Activated CD4-positive, alpha-beta memory T cell treated with anti-CD3 and anti-CD28 coated beads, Interleukin-2, amount 10 ng/mL, durations not matched to agents 7 days and 5 days (primary cell): ENCODE data around the gene SPATS2. TPM values are rescaled to one million over a fixed set of nuclear protein-coding genes. Genes with fewer than 3 reads are reported as not detected.
A peak's percentile ranks its signal among the peaks of the same experiment; 100 is the strongest.

Experiments used
- CTCF ChIA-PET: fragments of 350-600 bp; sonication (Branson Sonifier 250); formaldehyde crosslinking; loops from one replicate; lab custom pipeline; 2021; ENCODE audit warnings: antibody characterized with exemption, inconsistent platforms; lab: Charles Lee
- POLR2A ChIA-PET: fragments of 350-600 bp; sonication (Branson Sonifier 250); formaldehyde crosslinking; loops from one replicate; lab custom pipeline; 2021; ENCODE audit warnings: antibody characterized with exemption; lab: Charles Lee
- DNase-seq: peaks from one replicate; pipeline ENCODE4 v3.0.0-alpha.2; 2020
- H3K27ac Mint-ChIP-seq: one replicate; pipeline ENCODE4 v1.8.0; 2021; ENCODE audit warnings: mild to moderate bottlenecking, mixed read lengths
- H3K27me3 Mint-ChIP-seq: one replicate; pipeline ENCODE4 v1.8.0; 2021; ENCODE audit warnings: mixed read lengths
- H3K36me3 Mint-ChIP-seq: one replicate; pipeline ENCODE4 v1.8.0; 2021; ENCODE audit warnings: low read depth, mixed read lengths
- H3K4me1 Mint-ChIP-seq: one replicate; pipeline ENCODE4 v1.8.0; 2021; ENCODE audit warnings: mixed read lengths
- H3K4me3 Mint-ChIP-seq: one replicate; pipeline ENCODE4 v1.8.0; 2021; ENCODE audit warnings: mild to moderate bottlenecking, mixed read lengths
- H3K9me3 Mint-ChIP-seq: one replicate; pipeline ENCODE4 v1.8.0; 2021; ENCODE audit warnings: mixed read lengths
- total RNA-seq, 2 experiments: library from RNA; stranded (reverse); gene quantifications; one replicate each; pipeline ENCODE4 v1.2.3, GENCODE V29; 2021

SPATS2 gene
- total RNA-seq, 2 experiments from 2014 or later: 12.3 to 15.6 TPM

DNA sequence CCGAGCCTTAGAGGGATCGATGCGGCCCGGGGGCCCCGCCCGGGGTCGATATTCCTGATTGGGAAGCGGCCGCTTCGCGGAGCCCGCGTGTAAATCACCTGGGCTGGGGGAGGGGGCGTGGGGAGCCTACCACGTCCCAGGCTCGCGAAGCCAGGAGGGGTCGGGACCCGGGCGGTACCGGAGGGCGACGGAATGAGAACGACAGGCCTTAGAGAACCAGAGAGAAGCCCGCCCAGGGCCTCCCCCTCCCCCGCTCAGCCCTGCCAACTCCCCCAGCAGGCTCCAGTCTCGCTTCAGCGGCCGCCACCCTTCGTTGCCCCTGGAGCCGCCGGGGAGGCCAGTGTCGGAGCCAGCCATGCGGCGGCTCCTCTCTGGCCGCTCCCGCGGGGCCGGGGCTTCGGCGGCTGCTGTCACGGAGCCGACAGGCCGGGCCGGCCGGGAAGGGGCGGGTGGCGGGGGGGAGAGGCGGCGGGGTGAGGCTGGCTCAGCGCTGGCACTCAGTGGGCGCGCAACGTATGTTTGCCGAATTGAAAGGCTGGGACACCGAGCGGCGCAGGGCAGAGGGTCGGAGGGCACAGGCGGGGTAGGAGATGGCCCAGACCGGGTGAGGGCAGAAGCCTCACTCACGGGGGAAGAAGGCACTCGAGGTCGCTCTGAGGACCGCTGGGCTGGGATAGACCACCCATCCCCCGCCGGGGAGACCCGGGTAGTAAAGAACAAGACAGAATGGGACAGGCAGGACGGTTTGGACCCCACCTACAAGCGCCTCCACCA, 22.0 kb upstream of the SPATS2 start:
- H3K27me3 Mint-ChIP-seq: peaks cover 80% of the 10 kb centered on the region
- peak overlapping the region; percentile 24 for H3K4me3 Mint-ChIP-seq
- no peaks in the 10 kb centered on the region for H3K9me3 Mint-ChIP-seq
- ChIA-PET CTCF (interaction anchor here (3.3 to 9.4 kb wide), 3 partner anchors 12 to 54 kb away, joined by 27 to 161 read pairs (median 65); partner anchors contain the start of genes PRPH and SPATS2), POLR2A (interaction anchor here (0.7 kb wide), 1 partner anchor 10 kb away, joined by 3 read pairs; no protein-coding TSS in a partner anchor)
- H3K4me1 Mint-ChIP-seq: peaks cover 37% of the 10 kb centered on the region
- DNase-seq: no peak
- H3K27ac Mint-ChIP-seq: no peak overlapping the region
- no peaks in the 10 kb centered on the region for H3K36me3 Mint-ChIP-seq

DNA sequence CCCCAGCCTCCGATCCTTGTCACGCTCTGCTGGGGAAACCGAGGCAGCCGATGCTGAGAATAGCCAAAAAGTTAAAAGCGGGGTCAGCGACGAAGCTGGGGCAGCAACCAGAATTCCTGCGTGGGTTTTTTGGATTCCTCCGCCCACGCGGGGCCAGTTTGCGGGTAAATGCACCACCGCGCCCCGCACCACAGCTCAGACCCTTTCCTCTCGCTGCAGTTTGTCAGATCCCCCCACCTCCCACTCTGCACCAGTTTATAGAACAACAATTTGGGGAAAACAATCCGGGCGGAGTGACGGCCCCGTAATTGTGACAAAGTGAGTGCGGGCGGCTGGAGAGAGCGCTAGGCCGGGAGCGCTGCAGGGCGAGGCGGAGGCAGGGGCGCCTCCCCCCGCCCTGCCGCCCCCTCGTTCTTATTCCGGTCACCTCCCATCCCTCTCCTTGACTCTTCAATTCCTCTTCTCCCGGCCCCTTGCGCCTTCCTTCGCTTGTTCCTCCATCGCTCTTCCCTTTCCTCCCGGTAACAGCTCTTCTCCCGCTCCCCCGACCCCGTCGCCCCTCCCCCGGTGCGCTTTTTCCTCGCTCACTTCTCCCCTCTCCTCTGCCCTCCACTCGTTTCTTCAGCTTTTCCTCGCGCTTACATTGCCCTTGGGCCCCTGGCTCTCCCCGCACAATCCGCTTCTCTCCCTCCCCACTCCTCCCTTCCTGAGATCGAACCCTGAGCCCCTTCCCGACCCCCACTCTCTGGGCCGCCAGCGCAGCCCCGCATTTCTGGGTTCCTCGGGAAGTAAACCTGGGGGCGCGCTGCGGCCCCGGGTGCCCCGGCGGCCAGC, 21.2 kb upstream of the SPATS2 start:
- no peaks in the 10 kb centered on the region for H3K36me3 Mint-ChIP-seq
- POLR2A ChIA-PET: interaction anchor here (0.7 to 2.0 kb wide), 5 partner anchors 11 to 57 kb away, joined by 3 to 12 read pairs (median 7); partner anchors contain the start of genes PRPH and SPATS2
- CTCF ChIA-PET: interaction anchor here (0.6 to 9.4 kb wide), 15 partner anchors 9 to 291 kb away, joined by 3 to 161 read pairs (median 9); partner anchors contain the start of genes C1QL4, PRPH, SPATS2 and TROAP
- H3K27ac Mint-ChIP-seq: no peak overlapping the region
- no peak for DNase-seq
- H3K27me3 Mint-ChIP-seq: peaks cover 76% of the 10 kb centered on the region
- peaks cover 37% of the 10 kb centered on the region for H3K4me1 Mint-ChIP-seq
- H3K4me3 Mint-ChIP-seq: no peak overlapping the region
- no peaks in the 10 kb centered on the region for H3K9me3 Mint-ChIP-seq

DNA sequence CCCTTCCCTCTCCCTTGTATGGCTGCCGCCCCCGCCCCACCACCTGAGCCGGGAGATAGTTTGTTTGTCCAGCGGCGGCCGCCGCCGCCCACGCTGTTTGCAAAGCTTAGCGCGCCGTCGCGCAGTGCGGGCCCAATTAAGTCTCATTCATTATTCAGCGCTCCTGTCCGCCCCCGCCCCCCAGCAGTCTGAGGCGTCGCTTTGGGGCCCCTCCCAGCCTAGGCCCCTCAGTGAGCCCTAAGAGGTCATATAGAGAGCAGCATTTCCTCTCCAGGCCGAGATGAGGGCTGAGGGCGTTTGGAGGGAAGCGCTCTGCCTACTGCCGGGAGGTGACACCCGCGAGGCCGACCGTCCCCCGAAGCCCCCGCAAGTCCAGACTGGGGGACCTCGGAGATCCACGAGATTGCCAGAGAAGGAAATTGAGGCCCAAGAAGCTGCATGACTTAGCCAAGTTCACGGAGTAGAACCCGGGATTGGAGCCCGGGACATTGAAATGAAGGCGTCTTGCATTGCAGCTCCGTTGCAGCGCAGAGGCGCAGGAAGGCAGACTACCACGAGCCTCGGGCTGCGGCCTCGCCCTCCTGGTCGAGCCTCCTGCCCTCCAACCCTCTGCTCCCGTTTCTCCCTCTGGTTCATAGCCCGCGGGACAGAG, 20.5 kb upstream of the SPATS2 start, which contains the start of gene DNAJC22:
Gene DNAJC22 (plus strand): TSS at position 230 of the 652 bp plus-strand sequence. CDS start 1,985 bp downstream, outside the sequence.
- POLR2A ChIA-PET: interaction anchor here (1.3 to 2.0 kb wide), 5 partner anchors 11 to 57 kb away, joined by 4 to 12 read pairs (median 7); partner anchors contain the start of genes PRPH and SPATS2
- peak; percentile 34 for DNase-seq
- peaks cover 74% of the 10 kb centered on the region for H3K27me3 Mint-ChIP-seq
- CTCF ChIA-PET: interaction anchor here (0.6 to 9.4 kb wide), 31 partner anchors 7 to 290 kb away, joined by 3 to 161 read pairs (median 6); partner anchors contain the start of genes C1QL4, PRPF40B, PRPH and SPATS2
- no peak within 1 kb of the TSS for H3K27ac Mint-ChIP-seq
- no peaks in the 10 kb centered on the region for H3K36me3 Mint-ChIP-seq
- peak within 1 kb of the TSS; percentile 57 for H3K4me3 Mint-ChIP-seq
- no peaks in the 10 kb centered on the region for H3K9me3 Mint-ChIP-seq
- H3K4me1 Mint-ChIP-seq: peaks cover 37% of the 10 kb centered on the region

DNA sequence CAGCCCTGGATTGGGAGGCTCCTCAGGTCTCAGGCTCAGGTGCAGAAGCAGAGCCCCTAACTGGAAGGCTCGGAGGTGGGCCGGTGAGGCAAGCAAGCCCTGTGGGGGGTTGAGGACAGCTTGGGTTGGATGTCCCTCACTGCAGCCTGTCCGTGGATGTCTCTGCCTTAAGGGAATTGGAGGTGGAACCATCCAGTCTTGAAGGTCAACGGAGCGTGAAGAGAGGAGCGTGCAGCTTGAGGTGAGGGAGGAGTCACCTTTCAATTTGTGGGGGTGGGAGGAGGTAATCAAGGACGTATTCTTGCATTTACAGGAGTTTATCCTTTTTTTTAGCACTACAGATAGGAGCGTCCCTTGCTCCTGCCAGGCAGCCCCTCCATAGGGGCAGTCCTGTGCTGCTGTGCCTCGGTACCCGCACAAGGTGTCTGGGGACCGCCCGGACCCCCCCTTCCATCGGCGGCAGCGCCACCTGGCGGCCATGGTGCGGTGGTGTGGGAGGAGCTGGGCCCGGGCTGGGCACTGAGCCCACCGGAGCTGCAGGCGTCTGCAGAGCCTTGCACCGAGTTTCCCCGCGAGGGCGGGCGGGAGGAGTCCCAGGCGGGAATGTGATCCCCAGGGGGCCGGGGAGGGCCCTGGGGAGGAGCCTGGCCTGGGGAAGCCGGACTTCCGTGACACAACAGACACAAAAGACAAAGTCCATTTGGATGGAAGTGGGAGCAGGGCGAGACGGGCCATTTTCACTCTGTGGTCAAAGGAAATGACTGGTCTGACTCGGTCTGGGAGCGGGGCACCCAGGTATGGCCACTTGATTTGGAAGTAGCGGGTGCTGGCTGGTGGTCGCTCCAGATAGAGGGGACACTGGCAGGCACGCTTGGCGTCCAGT, 19.7 kb upstream of the SPATS2 start:
- H3K4me1 Mint-ChIP-seq: peaks cover 34% of the 10 kb centered on the region
- POLR2A ChIA-PET: interaction anchor here (0.6 to 2.0 kb wide), 6 partner anchors 12 to 58 kb away, joined by 3 to 12 read pairs (median 6); partner anchors contain the start of genes PRPH and SPATS2

DNA sequence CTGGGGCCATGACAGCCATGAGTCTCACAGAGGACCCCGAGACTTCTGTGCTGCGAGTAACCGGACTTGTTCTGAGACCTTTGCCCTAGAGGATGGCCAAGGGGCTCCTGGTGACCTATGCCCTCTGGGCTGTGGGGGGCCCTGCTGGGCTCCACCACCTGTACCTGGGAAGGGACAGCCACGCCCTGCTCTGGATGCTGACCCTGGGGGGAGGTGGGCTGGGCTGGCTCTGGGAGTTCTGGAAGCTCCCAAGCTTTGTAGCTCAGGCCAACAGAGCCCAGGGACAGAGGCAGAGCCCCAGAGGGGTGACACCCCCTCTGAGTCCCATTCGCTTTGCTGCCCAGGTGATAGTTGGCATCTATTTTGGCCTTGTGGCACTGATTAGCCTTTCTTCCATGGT, 18.5 kb upstream of the SPATS2 start:
- Mint-ChIP-seq H3K27me3 (peaks cover 68% of the 10 kb centered on the region), H3K36me3 (no peaks in the 10 kb centered on the region), H3K4me3 (no peak overlapping the region), H3K4me1 (peaks cover 22% of the 10 kb centered on the region), H3K27ac (no peak overlapping the region), H3K9me3 (no peaks in the 10 kb centered on the region)
- no peak for DNase-seq
- POLR2A ChIA-PET: interaction anchor here (0.6 to 2.0 kb wide), 3 partner anchors 18 to 162 kb away, joined by 3 to 4 read pairs (median 3); partner anchors contain the start of gene SPATS2
- CTCF ChIA-PET: interaction anchor here (0.5 to 9.4 kb wide), 8 partner anchors 9 to 262 kb away, joined by 3 to 161 read pairs (median 10); partner anchors contain the start of gene PRPH

More for the DNA sequence above, 19.7 kb upstream of the SPATS2 start:
- CTCF ChIA-PET: interaction anchor here (0.6 to 9.4 kb wide), 36 partner anchors 8 to 276 kb away, joined by 3 to 161 read pairs (median 6); partner anchors contain the start of genes C1QL4, PRPF40B, PRPH and SPATS2
- Mint-ChIP-seq H3K9me3 (no peaks in the 10 kb centered on the region), H3K36me3 (no peaks in the 10 kb centered on the region), H3K27ac (no peak overlapping the region), H3K4me3 (peak overlapping the region; percentile 57), H3K27me3 (peaks cover 71% of the 10 kb centered on the region)
- DNase-seq: peak; percentile 80

DNA sequence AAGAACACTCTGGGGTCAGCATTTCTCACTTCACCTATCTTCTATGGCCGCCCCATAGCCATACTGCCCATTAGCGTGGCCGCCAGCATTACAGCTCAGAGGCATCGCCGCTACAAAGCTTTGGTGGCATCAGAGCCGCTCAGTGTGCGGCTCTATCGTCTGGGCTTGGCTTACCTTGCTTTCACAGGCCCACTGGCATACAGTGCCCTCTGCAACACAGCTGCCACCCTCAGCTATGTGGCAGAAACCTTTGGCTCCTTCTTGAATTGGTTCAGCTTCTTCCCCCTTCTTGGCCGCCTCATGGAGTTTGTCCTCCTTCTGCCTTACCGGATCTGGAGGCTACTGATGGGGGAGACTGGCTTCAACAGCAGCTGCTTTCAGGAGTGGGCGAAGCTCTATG, 18.0 kb upstream of the SPATS2 start:
- Mint-ChIP-seq H3K27me3 (peaks cover 63% of the 10 kb centered on the region), H3K4me1 (peaks cover 22% of the 10 kb centered on the region), H3K36me3 (no peaks in the 10 kb centered on the region), H3K27ac (no peak overlapping the region), H3K9me3 (no peaks in the 10 kb centered on the region), H3K4me3 (no peak overlapping the region)
- POLR2A ChIA-PET: interaction anchor here (0.6 to 2.0 kb wide), 3 partner anchors 17 to 161 kb away, joined by 3 to 4 read pairs (median 3); partner anchors contain the start of gene SPATS2
- CTCF ChIA-PET: interaction anchor here (0.5 to 9.4 kb wide), 6 partner anchors 8 to 262 kb away, joined by 3 to 161 read pairs (median 16); partner anchors contain the start of gene PRPH
- no peak for DNase-seq

DNA sequence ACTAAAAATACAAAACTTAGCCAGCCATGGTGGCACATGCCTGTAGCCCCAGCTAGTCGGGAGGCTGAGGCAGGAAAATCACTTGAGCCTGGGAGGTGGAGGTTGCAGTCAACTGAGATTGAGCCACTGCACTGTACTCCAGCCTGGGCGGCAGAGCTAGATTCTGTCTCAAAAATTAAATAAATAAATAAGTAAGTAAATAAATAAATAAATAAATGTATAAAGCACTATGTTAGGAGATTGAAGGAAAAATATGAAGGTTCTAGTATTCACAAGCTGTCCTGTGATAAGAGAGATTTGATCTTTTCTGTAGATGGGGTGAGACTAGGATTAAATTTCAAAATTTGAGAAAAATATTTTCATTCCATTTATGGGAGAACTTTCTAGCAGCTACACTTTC, 14.9 kb upstream of the SPATS2 start:
- ChIA-PET POLR2A (interaction anchor here (1.0 to 1.4 kb wide), 3 partner anchors 12 to 88 kb away, joined by 3 to 8 read pairs (median 6); partner anchors contain the start of genes SPATS2 and TUBA1C), CTCF (interaction anchor here (0.6 to 9.4 kb wide), 7 partner anchors 10 to 162 kb away, joined by 5 to 161 read pairs (median 10); partner anchors contain the start of genes PRPH and SPATS2)
- Mint-ChIP-seq H3K4me1 (peaks cover 4% of the 10 kb centered on the region), H3K27ac (no peak overlapping the region), H3K4me3 (no peak overlapping the region), H3K27me3 (peaks cover 54% of the 10 kb centered on the region), H3K9me3 (no peaks in the 10 kb centered on the region), H3K36me3 (no peaks in the 10 kb centered on the region)
- no peak for DNase-seq

DNA sequence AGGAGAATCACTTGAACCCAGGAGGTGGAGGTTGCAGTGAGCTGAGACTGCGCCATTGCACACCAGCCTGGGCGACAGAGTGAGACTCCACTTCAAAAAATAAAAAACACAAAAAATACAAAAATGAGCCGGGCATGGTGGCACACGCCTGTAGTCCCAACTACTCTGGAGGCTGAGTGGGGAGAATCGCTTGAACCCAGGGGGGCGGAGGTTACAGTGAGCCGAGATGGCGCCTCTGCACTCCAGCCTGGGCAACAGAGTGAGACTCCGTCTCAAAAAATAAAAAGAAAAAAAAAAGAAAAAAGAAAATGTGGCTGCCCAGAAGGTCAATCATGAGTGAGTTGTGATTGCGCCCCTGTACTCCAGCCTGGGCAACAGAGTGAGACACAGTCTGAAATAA, 11.3 kb upstream of the SPATS2 start:
- Mint-ChIP-seq H3K4me1 (peaks cover 3% of the 10 kb centered on the region), H3K4me3 (no peak overlapping the region), H3K9me3 (no peaks in the 10 kb centered on the region), H3K27me3 (peaks cover 45% of the 10 kb centered on the region), H3K36me3 (no peaks in the 10 kb centered on the region), H3K27ac (no peak overlapping the region)
- ChIA-PET POLR2A (no interaction called here), CTCF (interaction anchor here (1.2 to 4.5 kb wide), 5 partner anchors 8 to 163 kb away, joined by 3 to 237 read pairs (median 65); partner anchors contain the start of genes DNAJC22 and SPATS2)
- no peak for DNase-seq

DNA sequence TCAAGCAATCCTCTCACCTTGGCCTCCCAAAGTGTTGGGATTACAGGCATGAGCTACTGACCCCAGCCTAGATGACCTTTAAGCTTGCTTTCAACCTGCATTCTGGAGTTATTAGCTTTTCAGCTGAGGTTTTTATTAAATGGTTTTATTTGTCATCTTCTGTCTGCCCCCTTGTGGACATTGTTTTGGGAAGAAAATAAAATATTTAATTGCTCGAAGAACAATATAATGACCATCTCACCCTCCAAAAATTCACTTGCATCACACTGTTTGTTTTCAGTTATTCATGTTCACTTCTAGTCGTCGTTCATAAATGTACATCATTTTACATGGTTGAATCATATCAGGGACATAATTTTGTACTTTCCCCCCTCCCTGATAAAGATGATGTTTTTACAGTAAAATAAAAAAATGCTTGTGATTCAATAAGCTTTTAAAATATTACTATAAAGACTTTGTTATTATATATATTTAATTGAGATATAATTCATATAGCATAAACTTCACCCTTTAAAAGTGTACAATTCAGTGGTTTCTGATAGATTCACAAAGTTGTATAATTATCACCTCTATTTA, 10.1 kb upstream of the SPATS2 start:
- POLR2A ChIA-PET: interaction anchor here (2.3 to 3.0 kb wide), 2 partner anchors 10 to 227 kb away, joined by 8 to 29 read pairs; partner anchors contain the start of genes SPATS2 and TUBA1B
- Mint-ChIP-seq H3K36me3 (no peaks in the 10 kb centered on the region), H3K27me3 (peaks cover 43% of the 10 kb centered on the region)

DNA sequence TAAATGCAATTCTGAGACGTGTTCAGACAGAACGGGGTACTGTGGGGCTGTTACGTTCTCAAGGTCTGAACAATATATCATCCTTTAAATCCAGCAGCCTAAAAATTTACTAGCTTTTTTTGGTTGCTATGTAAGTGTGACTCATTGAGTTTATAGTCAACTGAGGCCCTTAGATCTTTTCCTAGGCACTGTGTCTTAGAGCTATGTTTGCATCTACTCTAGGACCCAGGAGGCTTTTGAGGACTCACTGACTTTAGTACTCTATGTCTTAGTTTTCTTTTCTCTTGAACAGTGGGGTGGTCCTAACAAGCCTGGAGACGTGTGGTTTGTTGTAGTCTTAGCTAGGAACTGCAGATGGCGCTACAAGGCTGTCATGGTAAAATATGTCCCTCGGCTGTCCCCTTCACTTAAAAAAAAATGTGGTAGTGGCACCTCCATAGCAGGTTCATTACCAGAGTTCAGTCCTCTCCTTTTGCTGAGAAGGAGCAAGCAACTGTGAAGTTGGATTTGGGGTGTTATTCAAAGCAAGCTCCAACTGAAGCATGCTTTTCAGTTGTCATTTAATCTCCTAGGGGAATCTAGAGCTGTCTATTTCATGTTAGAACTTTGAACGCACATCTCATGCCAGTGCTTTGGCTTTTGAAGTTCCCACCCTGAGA, 8.7 kb upstream of the SPATS2 start:
- Mint-ChIP-seq H3K27ac (no peak overlapping the region), H3K9me3 (no peaks in the 10 kb centered on the region), H3K36me3 (no peaks in the 10 kb centered on the region), H3K4me1 (peaks cover 3% of the 10 kb centered on the region), H3K4me3 (no peak overlapping the region), H3K27me3 (peaks cover 35% of the 10 kb centered on the region)
- CTCF ChIA-PET: interaction anchor here (0.6 to 4.5 kb wide), 62 partner anchors 10 to 353 kb away, joined by 3 to 237 read pairs (median 4); partner anchors contain the start of genes C1QL4, DNAJC22, KCNH3 and PRPH
- DNase-seq: peak; percentile 60
- POLR2A ChIA-PET: interaction anchor here (0.9 to 3.0 kb wide), 8 partner anchors 8 to 278 kb away, joined by 3 to 29 read pairs (median 6); partner anchors contain the start of genes SPATS2 and TUBA1B

More for the DNA sequence above, 10.1 kb upstream of the SPATS2 start:
- CTCF ChIA-PET: interaction anchor here (0.5 to 4.5 kb wide), 29 partner anchors 9 to 485 kb away, joined by 3 to 237 read pairs (median 8); partner anchors contain the start of genes C1QL4, DNAJC22, PRPH and SPATS2
- Mint-ChIP-seq H3K9me3 (no peaks in the 10 kb centered on the region), H3K4me3 (no peak overlapping the region), H3K27ac (no peak overlapping the region), H3K4me1 (peaks cover 3% of the 10 kb centered on the region)
- no peak for DNase-seq
